K562 (cell line): ENCODE measurements around the gene FKBP7.

Experiments
- CBX2 ChIP-seq: fragments of 200-600 bp; sonication (generic); IDR thresholded peaks from one replicate; pipeline ENCODE4 v1.6.1; 2012; ENCODE audit warnings: mild to moderate bottlenecking, low read length, inconsistent platforms; ENCODE audit not compliant: insufficient read depth, poor library complexity, severe bottlenecking
- EZH2 ChIP-seq: IDR thresholded peaks from 2 replicates; pipeline ENCODE4 v1.6.1; 2012; ENCODE audit warnings: low read depth, mild to moderate bottlenecking, inconsistent platforms, low read length, borderline replicate concordance
- FOXA1 ChIP-seq: fragments of 450-650 bp; IDR thresholded peaks from 2 replicates; pipeline ENCODE4 v1.6.1; 2016; ENCODE audit warnings: mild to moderate bottlenecking, borderline replicate concordance
- KLF1 ChIP-seq: fragments of 450-650 bp; IDR thresholded peaks from 2 replicates; pipeline ENCODE4 v1.6.1; 2016; ENCODE audit warnings: missing genetic modification characterization, missing compliant biosample characterization
- MYC ChIP-seq, 2 experiments: fragments of 250-450 bp in 1 of 2; sonication (Bioruptor Pico) in 1 of 2; IDR thresholded peaks; 2 replicates each; pipeline versions ENCODE4 v1.5.1 to v1.6.1; 2012 to 2021; ENCODE audit warnings: low read depth in 2 of 2, borderline replicate concordance in 1 of 2, improper control_type of control experiment in 1 of 2, low read length in 1 of 2, mild to moderate bottlenecking in 1 of 2, moderate library complexity in 1 of 2
- NR2F6 ChIP-seq: fragments of 450-650 bp; formaldehyde crosslinking; IDR thresholded peaks from 2 replicates; pipeline ENCODE4 v1.4.0; 2020; ENCODE audit warnings: mild to moderate bottlenecking
- PHF21A ChIP-seq: fragments of 450-650 bp; IDR thresholded peaks from 2 replicates; pipeline ENCODE4 v1.6.1; 2017; ENCODE audit warnings: low read depth, borderline replicate concordance
- RAD51 ChIP-seq: fragments of 450-650 bp; IDR thresholded peaks from 2 replicates; pipeline ENCODE4 v1.7.1; 2016; ENCODE audit warnings: low read depth, mild to moderate bottlenecking, borderline replicate concordance
- RNF2 ChIP-seq: sonication (generic); IDR thresholded peaks from 2 replicates; pipeline ENCODE4 v1.6.1; 2016
- SRSF7 ChIP-seq: fragments of 200-400 bp; formaldehyde crosslinking; optimal IDR thresholded peaks from 2 replicates; pipeline ENCODE3; 2017; ENCODE audit warnings: mild to moderate bottlenecking, low read depth, low read length
- ZBTB17 ChIP-seq: fragments of 450-650 bp; formaldehyde crosslinking; IDR thresholded peaks from 2 replicates; pipeline ENCODE4 v1.4.0; 2020; ENCODE audit warnings: mild to moderate bottlenecking
- TF ChIP-seq, protein P1 (sequence below), 3 experiments: IDR thresholded peaks in 2 of 3; conservative IDR thresholded peaks in 1 of 3; 2 replicates each; pipeline ENCODE4 v1.5.1; 2011 to 2012; ENCODE audit warnings: low read length in 3 of 3, mild to moderate bottlenecking in 3 of 3, control low read depth in 2 of 3, improper control_type of control experiment in 1 of 3, inconsistent platforms in 1 of 3, low read depth in 1 of 3, mixed read lengths in 1 of 3, moderate library complexity in 1 of 3; ENCODE audit not compliant: insufficient read depth in 2 of 3
- TF ChIP-seq, protein P2 (sequence below), 2 experiments: fragments of 450-650 bp; IDR thresholded peaks; 2 replicates each; pipeline ENCODE4 v1.6.1; 2016; ENCODE audit warnings: mild to moderate bottlenecking in 2 of 2, borderline replicate concordance in 1 of 2, low read depth in 1 of 2, moderate library complexity in 1 of 2

DNA sequence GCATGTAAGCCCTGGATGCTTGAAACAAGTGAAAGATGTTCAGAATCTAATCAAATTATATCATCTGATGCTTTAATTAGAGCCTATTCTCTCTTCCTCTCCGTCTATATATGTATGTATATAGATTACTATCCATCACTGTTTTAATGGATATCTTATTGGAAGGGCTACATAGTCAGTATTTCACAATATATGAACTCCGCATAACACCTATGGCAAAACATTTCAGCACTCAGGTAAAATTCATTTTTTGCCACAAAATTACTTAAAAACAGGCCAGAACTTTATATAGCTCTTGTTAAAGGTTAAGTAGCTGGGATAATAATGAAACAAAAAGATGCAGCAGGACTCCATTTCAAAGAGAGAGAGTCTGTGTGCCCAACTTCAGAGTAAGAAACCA is 26.1 kb downstream of the FKBP7 start:
- TF ChIP-seq, protein P1, sequence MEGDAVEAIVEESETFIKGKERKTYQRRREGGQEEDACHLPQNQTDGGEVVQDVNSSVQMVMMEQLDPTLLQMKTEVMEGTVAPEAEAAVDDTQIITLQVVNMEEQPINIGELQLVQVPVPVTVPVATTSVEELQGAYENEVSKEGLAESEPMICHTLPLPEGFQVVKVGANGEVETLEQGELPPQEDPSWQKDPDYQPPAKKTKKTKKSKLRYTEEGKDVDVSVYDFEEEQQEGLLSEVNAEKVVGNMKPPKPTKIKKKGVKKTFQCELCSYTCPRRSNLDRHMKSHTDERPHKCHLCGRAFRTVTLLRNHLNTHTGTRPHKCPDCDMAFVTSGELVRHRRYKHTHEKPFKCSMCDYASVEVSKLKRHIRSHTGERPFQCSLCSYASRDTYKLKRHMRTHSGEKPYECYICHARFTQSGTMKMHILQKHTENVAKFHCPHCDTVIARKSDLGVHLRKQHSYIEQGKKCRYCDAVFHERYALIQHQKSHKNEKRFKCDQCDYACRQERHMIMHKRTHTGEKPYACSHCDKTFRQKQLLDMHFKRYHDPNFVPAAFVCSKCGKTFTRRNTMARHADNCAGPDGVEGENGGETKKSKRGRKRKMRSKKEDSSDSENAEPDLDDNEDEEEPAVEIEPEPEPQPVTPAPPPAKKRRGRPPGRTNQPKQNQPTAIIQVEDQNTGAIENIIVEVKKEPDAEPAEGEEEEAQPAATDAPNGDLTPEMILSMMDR (IDR thresholded peaks at IDR 0.05 in 2 of 3, conservative IDR thresholded peaks at IDR 0.05 in 1 of 3; ENCODE audit: insufficient read depth in 2 of 3, low read depth in 1 of 3, low read length in 3 of 3): no peak
- TF ChIP-seq CBX2 (no peak), ZBTB17 (CRISPR knock-in tag) (no peak), RAD51 (no peak), PHF21A (no peak), FOXA1 (no peak), NR2F6 (CRISPR knock-in tag) (no peak), RNF2 (no peak), EZH2 (no peak), MYC (IDR thresholded peaks at IDR 0.05; ENCODE audit: low read depth, low read length) (no peak), MYC (CRISPR knock-in tag; IDR thresholded peaks at IDR 0.05; ENCODE audit: borderline replicate concordance, low read depth) (no peak), SRSF7 (no peak), KLF1 (tag) (no peak)
- TF ChIP-seq, protein P2, sequence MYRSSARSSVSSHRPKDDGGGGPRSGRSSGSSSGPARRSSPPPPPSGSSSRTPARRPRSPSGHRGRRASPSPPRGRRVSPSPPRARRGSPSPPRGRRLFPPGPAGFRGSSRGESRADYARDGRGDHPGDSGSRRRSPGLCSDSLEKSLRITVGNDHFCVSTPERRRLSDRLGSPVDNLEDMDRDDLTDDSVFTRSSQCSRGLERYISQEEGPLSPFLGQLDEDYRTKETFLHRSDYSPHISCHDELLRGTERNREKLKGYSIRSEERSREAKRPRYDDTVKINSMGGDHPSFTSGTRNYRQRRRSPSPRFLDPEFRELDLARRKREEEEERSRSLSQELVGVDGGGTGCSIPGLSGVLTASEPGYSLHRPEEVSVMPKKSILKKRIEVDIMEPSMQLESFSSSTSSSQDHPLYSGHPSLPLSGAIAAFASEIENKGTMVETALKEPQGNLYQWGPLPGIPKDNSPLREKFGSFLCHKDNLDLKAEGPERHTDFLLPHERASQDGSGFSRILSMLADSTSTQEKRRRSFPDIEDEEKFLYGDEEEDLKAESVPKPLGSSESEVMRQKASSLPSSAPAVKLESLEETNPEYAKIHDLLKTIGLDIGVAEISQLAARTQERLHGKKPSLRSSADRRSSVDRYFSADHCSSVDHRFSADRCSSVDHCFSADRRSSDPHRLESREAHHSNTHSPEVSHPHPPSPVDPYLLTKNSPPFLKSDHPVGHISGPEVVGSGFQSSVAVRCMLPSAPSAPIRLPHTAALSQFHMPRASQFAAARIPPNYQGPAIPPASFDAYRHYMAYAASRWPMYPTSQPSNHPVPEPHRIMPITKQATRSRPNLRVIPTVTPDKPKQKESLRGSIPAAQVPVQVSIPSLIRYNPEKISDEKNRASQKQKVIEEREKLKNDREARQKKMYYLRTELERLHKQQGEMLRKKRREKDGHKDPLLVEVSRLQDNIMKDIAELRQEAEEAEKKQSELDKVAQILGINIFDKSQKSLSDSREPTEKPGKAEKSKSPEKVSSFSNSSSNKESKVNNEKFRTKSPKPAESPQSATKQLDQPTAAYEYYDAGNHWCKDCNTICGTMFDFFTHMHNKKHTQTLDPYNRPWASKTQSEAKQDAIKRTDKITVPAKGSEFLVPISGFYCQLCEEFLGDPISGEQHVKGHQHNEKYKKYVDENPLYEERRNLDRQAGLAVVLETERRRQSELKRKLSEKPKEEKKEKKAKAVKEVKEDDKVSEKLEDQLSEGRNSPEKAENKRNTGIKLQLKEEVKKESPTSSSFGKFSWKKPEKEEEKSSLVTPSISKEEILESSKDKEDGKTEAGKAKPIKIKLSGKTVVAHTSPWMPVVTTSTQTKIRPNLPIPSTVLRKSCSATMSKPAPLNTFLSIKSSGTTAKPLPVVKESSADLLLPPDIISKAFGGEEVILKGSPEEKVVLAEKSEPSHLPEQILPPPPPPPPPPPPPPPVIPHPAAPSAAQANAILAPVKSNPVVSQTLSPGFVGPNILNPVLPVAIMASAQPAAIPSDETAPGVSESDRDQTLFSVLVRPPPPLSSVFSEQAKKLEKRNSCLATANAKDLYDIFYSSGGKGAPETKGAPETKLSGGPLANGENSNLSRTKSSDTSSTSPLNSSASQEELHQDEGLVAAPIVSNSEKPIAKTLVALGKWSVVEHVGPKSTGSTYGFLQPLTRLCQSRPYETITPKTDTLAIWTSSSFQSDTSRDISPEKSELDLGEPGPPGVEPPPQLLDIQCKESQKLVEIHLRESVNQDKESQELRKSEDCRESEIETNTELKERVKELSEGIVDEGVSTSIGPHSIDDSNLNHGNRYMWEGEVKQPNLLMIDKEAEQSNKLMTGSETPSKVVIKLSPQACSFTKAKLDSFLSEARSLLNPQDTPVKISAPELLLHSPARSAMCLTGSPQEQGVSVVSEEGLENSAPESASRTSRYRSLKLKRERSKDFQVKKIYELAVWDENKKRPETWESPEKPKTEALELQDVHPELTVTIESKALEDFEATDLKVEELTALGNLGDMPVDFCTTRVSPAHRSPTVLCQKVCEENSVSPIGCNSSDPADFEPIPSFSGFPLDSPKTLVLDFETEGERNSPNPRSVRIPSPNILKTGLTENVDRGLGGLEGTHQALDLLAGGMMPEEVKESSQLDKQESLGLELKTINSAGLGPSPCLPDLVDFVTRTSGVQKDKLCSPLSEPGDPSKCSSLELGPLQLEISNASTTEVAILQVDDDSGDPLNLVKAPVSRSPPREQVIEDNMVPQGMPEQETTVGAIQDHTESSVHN (IDR thresholded peaks at IDR 0.05; ENCODE audit: borderline replicate concordance in 1 of 2, low read depth in 1 of 2): no peak
